GM19023 (cell line): ENCODE data around the gene PLCXD3.
"Not testable (repeated sequence)": the region's sequence is repeated elsewhere in the genome, so short reads cannot be mapped to it uniquely, and the experiment has no call there.

ENCODE experiments used
- ATAC-seq: cut with Tn5 transposase; IDR thresholded peaks from one replicate; pipeline ENCODE4 v1.9.1; 2021; ENCODE audit warnings: mild to moderate bottlenecking, moderate library complexity; ENCODE audit not compliant: unreplicated experiment

Gene PLCXD3

DNA sequence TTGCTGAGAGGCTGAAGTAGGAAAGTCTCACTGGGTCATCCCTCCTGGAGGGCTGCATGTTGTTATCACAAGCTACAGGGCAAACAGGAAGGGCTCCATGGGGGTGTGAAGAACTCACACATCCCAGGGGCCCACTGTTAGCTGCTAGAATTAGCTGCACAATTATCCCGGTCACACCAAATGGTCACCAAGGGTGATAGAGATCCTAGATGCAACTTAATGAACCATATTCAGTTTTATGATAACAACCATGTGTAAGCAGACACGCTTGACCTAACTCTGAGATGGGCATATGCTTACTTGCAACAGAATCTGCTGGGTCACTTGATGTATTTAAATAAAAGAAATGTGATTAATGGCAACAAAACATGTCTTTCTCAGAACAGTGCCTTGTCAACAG is 153.6 kb downstream of the PLCXD3 start:
- no peak for ATAC-seq

DNA sequence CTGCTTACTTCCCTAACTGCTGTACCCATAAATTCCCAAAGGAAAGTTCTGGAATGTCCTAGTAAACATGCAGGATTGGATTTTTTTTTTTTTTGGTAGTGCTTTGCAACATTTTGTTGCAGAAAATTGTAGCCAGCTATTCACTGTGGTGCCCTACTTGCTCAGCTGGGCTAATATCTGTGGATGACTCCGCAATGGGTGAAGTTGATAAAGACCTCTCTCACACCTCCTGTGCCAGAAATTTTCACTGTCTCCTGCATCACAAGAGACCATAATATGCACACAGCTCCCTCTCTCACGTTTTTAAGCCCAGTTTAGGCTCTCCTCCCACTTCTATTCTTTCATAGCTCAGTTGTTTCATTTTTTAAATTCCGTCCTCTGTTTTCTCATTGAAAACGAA is 160.6 kb downstream of the PLCXD3 start:
- no peak for ATAC-seq

DNA sequence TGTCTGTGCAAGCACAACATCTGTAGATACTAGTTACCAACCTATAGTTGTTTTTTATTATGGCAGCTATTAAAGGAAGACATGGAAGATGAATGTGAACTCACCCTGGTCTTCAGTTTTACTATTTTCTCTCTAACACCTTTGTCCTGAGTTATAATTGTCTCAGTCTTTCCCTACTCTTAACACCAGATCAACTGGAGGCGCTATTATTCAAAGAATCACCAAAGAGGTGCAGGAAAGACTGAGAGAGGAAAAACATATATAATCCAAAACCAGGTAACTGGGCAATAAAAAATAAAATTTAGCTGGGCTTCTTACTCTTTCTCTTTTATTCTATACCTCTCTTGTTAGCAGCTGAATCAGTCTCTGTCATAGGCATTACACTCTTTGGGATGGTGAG is 162.8 kb downstream of the PLCXD3 start:
- ATAC-seq = no peak

DNA sequence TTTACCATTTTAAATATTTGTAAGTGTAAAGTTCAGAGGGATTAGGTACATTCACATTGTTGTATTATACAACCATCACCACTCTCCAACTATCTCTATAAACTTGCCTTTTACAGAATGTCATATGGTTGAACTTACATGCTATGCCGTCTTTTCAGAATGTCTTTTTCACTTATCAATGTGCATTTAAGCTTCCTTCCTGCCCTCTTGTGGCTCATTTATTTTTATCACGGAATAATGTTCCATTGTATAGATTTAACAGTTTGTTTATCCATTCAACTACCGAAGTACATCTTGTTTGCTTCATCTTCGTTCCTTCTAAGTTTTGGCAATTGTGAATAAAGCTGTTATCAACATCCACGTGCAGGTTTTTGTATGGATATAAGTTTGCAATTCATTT is 163.8 kb downstream of the PLCXD3 start:
- ATAC-seq = no peak

DNA sequence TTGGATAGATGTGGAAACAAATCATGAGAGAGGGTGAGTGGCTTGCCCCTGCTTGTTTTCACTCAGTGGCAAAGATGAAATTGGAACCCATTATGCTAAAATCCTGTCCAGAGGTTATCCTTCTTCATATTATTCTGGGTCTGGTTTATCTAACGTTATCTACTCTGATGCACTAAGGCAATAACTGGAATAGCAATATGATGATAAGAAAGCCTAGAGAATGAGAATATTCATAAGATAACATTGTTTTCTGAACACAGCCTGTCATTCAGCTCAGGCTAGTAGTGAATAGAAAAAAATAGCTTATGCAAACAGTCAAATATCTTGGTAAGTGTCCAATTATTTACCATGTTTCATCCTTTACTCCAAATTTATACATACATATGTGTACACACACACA is 165.1 kb downstream of the PLCXD3 start:
- ATAC-seq = no peak

DNA sequence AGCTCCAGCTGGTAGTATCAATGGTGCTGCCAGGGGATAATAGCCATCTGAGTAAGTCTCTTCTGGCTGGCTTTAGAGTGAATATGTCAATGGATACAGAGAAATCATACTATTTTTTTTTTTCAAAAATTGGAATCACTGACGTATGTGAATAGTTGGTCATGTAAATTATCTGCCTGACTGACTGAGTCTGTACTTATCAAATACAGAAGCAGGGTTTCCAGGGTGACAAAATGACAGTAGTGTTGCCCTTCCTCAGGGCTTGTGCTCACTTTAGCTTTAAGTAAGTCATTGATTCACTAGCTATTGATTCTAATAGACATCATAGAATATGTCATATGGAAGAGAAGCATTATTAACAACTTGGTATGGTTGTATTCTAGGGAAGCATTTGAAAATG is 171.1 kb downstream of the PLCXD3 start:
- ATAC-seq = no peak

DNA sequence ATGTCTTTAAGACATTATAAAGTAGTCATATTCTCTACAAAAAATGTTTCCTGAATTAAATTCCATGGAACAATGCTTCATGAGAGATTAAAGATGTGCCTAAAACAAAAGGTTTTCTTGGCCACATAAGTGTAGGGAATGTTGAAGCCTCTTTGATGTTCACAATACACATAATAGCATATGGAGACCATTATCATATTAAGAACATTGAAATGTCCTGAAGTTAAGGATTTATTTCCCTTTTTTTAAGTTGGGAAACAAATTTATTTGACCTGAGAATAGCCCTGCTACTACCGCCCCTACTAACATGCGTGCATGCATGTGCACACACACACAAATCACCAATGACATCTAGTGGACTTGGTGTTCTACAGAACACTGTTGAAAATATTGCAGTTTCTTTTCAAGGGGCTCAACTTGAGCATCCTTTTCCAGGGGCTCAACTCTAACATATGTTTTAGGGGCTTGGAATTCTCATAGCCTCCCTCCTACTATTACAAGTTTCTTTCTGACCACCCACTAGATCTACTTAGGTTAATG is 172.2 kb downstream of the PLCXD3 start:
- ATAC-seq = no peak

DNA sequence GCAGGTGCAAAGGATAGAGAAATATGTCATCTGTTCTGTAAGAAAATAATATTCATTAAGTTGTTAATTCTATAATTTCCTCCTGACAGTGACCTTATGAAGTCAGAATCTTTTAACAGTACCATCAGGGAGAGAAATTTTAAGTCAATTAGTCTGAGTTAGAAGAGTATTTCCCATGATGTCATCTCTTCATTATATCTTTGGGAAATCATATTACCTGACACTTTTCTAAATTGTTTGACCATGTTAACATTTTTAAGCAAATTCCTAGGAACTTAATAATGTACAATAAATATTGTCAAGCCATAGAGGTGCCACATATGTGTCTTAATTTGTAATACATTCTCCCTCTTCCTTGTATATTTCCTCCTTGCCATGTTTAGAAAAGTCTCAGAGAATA is 172.7 kb downstream of the PLCXD3 start:
- ATAC-seq = no peak

DNA sequence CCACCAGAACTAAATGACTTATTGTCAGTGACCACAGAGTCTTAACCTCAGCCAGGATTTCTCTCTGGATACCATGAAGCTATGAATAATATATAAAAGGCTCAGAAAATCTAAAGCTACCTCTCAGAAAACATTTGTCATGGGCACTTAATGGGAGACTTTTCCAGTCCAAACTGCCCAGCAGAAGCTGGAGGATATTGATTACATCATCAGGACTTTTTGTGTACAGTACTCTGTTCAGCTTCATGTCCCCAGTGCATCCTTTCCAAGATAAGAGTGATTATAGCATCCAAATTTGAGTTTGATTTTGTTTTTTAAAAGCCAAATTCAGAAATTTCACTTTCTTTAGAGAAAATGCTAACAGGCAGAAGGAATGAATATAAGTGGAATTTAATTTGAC is 173.2 kb downstream of the PLCXD3 start:
- no peak for ATAC-seq

DNA sequence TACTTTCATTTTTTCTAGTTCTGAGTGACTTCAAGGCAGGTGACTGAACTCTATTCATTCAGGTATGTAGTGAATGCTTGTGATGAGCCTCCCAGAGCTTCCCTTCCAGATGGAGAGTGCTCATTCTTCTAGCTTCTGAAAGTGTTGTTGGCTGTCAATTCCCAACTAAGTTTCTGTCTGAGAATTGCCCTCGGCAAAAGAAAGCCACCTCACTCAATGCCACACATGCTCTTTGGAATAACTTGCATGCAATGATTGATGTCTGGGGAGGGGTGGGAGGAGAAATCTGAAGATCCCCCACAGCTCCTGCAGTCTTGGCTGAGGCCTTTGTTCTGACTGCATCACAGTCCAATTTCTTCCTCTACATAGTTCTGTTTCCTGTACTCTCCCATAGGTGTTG is 173.9 kb downstream of the PLCXD3 start:
- no peak for ATAC-seq

DNA sequence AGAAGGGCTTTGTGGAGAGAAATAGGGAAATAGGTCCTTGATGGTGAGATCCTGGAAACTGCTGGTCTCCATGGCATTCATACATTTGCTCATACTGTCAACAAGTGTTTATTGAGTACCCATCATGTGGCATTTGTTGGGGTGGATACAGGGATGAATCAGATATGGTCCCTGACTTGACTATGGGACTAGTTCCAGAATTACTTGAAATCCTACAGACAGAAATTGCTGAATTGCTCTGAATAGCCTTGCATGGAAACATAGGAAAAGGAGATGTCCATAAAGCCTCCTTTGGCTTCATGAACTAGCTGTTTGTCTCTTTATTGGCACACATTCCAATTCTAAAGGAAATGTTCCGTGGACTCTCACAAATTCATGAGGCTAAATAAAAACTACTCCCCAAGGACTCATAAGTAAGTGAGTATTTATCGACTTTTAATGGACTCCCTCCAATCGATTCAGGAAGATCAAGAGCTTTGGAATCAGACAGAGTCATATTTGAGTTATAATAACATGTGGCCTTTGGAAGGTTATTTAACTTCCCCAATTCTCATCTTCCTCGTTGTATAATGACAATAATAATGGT is 174.7 kb downstream of the PLCXD3 start:
- ATAC-seq = no peak

DNA sequence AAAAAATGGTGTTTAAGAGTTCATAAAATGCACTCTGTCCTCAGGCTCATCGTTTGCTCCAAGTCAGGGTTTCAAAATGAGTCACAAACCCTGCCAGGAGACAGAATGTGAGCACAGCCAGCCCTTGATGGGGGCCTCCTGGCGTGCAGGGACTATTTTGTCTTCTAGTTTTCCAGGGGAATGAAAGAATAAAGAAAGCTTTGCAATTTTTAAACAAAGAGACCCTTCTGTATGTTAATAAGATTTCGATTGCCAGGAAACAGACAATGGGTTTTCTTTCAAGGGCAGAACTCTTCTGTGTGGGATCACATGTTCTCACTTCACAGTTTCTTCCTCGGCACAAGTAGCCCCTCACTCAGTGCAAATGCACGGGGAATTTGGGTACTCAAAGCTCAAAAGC is 175.6 kb downstream of the PLCXD3 start:
- peak; percentile 60 for ATAC-seq

DNA sequence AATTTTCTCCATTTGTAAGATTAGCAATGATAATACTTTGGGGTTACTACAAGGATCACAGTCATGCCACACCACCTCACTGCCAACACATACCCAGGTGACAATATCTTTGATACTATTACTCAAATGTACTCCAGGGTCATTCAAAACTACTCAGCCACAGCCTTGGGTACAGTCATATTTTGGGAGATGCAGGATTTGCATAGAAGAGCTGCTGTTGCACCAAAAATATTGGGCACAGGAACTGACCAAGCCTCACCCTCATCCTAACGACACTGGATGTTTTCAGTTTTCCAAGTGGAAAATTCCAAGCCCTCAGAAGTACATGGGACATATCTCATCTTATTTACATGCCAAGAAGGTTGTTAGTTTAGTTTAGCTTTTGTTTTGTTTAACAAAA is 176.2 kb downstream of the PLCXD3 start:
- ATAC-seq = no peak

DNA sequence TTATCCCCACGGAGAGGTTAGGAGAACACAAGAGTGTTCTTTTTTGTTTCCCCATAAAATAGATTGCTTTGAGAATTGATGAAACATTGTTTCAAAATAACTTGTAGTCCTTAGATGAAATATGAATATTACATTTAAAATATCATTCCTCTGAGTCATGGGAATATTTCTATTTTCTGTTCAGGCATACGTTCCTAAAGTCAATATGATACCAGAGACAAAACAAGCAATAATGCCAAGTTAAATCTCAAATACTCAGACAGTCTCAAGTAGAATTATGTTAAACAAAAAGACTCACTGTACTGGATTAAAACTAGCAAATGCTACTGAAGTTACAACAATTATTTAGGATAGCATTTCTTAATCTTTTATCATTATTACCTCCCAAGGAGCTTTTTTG is 185.3 kb downstream of the PLCXD3 start:
- no peak for ATAC-seq

DNA sequence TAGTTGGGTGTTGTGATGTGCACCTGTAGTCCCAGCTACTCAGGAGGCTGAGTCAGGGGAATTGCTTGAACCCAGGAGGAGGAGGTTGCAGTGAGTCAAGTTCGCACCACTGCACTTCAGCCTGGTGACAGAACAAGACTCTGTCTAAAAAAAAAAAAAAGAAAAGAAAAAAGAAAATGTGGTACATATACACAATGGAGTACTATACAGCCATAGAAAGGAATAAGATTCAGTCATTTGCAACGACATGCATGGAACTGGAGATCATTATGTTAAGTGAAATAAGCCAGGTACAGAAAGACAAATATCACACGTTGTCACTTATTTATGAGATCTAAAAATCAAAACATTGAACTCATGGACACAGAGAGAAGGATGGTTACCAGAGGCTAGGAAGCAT is 187.6 kb downstream of the PLCXD3 start:
- ATAC-seq = not testable (repeated sequence)

DNA sequence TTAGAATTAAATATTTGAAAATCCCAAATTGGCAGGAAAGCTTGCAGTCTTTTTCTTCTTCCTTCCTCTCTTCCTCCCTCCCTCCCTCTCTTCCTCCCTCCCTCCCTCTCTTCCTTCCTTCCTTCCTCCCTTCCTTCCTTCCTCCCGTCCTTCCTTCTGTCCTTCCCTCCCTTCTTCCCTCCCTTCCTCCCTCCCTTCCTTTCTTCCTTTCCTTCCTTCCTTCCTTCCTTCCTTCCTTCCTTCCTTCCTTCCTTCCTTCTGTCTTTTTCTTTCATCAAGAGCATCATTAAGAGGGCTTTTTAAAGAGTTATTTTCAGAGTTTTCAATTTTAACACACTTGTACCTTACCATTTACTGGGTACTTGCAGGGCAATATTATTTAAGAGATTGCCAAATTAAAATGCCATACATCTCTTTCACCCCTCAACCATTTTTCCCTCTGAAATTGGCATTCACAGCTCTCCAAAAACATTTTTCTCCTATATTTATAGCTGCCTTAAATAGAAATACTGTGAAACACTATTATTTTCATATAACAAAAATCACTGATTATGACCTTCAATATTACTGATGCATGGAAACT is 197.8 kb downstream of the PLCXD3 start:
- ATAC-seq = no peak

DNA sequence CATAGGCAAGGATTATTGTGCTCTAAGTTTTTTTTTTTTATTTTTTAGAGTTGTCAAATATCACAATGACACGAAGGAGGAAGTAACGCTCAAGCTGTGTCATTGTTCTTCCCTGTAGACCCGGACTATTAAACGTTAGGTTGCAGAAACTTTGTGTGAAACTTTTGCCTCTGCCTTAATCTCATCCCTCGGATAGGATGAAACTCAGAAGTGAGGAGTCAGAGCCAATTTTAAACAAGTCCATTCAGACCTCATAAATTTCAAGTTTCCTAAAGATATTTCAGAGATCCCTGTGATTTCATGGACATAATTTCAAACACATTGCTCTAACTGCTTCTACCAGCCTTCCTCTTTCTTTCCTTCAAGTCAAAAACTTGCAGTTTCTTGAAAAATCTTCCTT is 198.3 kb downstream of the PLCXD3 start:
- no peak for ATAC-seq

DNA sequence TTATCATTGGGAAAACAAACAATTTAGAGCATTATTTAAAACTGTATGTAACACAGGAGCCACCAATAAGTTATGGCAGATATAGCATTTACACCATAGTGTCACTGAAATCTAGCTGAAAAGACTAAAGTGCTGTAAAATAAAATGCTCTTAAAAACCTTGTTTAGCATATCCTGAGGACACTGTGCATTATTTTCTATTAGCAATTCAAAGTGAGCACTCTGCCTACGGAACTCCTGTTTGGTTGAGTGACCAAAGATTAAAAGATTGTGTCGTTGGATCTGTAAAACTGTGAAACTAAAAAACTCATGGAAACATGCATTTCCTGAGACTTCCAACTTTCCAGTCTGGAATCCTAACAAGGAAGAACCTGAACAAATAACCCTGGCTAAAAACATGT is 201.1 kb downstream of the PLCXD3 start:
- no peak for ATAC-seq

DNA sequence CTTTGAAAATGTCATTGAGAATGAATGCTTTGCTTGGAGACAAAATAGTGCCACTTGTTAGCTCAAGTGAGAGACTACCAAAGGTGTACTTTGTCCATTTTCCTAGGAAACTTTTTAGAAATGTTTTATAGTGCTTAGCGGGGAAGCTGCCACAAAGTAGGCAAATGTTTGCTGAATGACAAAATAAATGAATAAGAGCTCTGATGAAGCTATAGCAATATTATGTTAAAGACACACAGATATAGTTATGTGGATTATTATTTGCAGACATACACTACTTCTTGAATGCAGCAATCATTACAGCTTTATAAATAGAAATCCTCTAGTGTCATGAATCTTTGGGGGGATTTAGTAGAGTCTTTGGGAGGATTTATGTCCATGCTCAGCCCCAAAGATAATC is 204.4 kb downstream of the PLCXD3 start:
- no peak for ATAC-seq

DNA sequence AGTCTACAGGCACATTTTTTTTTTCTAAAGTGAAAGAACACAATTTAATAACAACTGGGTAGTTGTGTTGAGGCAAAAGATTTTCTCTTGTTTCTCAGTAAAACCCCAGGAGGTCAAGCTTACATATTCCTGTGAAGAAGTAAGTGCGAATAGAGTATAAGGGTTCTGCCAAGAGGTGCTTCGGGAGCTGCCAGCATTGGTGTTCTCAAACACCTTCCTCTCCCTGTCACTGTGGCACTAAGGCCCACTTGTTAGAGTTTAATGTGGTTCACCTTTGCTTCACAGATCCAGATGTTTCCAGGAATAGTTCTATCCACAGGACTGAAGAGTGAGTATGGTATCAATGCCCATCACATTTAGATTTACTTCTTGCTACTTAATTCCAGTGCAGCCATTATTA is 205.3 kb downstream of the PLCXD3 start:
- ATAC-seq = no peak

DNA sequence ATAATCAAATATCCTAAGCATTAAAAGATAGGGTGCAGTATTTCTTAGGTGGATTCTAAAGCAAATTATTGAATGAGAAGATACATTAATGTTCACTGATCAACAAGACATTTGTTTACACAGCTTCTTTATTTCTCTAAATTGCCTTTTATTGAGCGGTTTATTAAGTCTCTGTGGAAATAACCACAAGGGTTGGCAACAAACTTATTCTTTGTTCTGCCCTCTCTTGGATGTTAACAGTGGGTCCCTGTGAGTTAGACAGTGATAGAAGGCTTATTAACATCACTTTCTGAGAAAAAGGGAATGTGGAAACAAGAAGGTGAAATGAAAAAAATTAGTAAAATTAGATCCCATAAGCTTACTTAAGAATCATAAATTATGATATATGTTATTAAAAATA is 214.3 kb downstream of the PLCXD3 start:
- no peak for ATAC-seq

DNA sequence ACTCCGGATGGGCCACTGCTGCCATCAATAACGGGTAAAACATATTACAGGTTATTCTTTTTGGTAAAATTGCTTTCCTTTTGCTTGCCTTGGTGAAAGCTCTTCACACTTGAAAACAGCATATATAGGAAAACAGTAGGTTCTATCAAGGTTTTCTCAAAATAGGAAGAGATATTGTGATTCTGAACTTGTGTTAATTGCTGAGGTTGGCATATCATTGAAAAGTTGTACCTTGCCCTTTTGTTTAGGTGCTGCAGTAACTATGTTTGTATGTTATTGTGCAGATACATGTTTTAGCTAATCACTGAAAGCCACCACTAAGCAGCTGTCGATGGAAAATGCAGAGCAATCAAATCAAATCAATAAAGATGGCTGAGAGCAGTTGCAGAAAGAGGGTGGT is 219.1 kb downstream of the PLCXD3 start:
- no peak for ATAC-seq

DNA sequence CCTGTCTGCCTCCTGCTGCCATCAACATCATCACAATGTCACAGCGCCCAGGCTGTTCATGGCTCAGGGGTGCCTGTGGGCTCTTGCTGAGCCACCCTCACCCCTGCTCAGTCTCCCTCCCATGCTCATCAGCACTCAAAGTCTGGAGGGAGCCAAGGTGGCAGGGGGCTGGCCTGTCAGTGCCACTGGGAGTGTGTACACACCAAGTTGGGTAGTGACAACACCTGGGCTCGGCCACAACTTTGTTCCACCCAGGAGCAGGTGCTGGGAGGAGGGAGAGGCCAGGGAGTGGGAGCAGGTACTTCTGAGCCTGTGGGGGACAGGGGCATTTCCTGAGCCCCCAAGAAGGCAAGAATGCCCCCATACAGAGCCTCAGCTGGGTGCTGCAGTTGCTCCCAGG is 219.6 kb downstream of the PLCXD3 start:
- no peak for ATAC-seq
